Stimulated activated CD8-positive, alpha-beta memory T cell treated with anti-CD3 and anti-CD28 coated beads, Interleukin-12 subunit alpha, Interleukin-12 subunit beta, amount 100 ng/mL, for 1 hour (primary cell): ENCODE data around the gene CLCNKB.

Experiments
- DNase-seq: peaks from one replicate; pipeline ENCODE4 v3.0.0-alpha.2; 2020; ENCODE audit warnings: low read depth

The CLCNKB gene

DNA sequence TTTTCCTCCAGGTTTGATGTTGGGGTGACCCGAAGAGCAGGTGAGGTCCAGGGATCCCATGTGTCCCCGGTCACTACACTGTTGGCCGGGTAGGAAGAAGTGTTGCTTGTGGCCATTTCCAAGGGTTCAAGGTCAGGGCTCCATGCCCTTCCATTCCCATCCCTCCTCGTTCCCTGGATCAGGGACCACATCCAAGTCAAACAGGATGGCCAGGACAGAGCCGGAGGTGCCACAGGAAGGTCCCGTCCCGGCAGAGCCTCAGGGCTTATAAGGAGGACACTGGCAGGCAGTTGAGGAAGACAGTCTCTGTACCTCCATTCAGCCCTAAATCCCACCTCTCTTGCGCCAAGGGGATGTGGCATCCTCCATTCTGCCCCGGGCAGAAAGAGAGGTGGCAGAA lies 51.9 kb downstream of the CLCNKB start:
- no peak for DNase-seq

GRCh38 chr1:16099412-16099811 lies 55.8 kb downstream of the CLCNKB start:
- DNase-seq: no peak

DNA sequence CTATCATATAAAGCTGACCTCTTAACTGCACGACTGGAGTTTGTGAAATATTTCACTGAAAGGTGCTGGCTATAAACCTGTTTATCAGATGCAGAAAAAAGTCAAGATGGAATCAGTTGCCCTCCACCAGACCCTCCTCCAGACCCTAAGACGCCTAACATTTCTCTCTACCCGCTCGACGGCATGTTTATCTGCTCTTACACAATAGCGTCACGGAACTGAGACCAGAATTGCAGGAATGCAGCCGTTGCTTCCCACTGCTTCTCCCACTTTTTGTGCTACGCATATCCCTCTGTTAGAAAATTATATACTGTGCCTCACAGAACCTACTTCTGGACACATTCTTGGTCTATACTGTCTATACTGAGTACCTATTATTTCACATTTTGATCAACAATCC lies 58.0 kb downstream of the CLCNKB start:
- DNase-seq: no peak
